ENCODE measurements around the gene HOXA9.

GRCh38 chr7:27203964-27204594 is 38.7 kb upstream of the HOXA9 start:
- TF ChIP-seq MXI1 (conservative IDR thresholded peaks at IDR 0.05; ENCODE audit: poor library complexity, severe bottlenecking) = no peak
- TF ChIP-seq POLR2AphosphoS5 (IDR thresholded peaks at IDR 0.05) = no peak
- TF ChIP-seq CTCF (IDR thresholded peaks at IDR 0.05; ENCODE audit: poor library complexity, severe bottlenecking) = no peak
- TF ChIP-seq TAF1 (IDR thresholded peaks at IDR 0.05; ENCODE audit: low read depth) = no peak

Data from neural cell (in vitro differentiated cells).